ENCODE results near the gene TRAPPC3. TPM values are rescaled to one million over a fixed set of nuclear protein-coding genes. Genes with fewer than 3 reads are reported as not detected.
A peak's percentile ranks its signal among the peaks of the same experiment; 100 is the strongest.

Gene TRAPPC3
- total and polyA plus RNA-seq, 9 of the 15 experiments (the other 6 are each of a cell fraction or from before 2014, with no cell fraction given): 20.6 to 141 (median 112) TPM

DNA sequence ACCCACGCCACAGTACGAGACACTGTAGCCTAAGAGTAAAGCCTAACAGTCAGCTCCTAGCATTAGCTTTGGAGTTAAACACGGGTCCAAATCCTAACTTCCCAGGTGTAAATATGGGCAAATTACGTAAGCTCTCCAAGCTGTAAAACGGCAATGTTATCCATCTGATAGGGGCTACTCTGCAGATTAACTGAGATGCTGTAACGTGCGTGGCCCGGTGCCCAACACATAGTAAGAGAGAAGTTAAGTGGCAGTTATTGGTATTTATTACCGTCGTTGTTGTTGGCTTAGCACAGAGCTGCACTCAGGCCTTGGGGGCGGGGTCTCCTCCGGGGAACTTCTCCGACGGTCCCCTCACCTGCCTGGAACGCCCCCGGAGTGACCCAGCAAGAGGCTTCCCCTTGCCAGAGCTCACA, 457 bp downstream of the TRAPPC3 start (continued):
- TF ChIP-seq, protein P1, sequence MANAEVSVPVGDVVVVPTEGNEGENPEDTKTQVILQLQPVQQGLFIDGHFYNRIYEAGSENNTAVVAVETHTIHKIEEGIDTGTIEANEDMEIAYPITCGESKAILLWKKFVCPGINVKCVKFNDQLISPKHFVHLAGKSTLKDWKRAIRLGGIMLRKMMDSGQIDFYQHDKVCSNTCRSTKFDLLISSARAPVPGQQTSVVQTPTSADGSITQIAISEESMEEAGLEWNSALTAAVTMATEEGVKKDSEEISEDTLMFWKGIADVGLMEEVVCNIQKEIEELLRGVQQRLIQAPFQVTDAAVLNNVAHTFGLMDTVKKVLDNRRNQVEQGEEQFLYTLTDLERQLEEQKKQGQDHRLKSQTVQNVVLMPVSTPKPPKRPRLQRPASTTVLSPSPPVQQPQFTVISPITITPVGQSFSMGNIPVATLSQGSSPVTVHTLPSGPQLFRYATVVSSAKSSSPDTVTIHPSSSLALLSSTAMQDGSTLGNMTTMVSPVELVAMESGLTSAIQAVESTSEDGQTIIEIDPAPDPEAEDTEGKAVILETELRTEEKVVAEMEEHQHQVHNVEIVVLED (CRISPR knock-in tag; IDR thresholded peaks at IDR 0.05): no peak
- TF ChIP-seq ZC3H4 (CRISPR knock-in tag; IDR thresholded peaks at IDR 0.05; ENCODE audit: borderline replicate concordance): peak; percentile 43; the same call in 1 of the 2 replicates
- no peak for TF ChIP-seq SETDB1 (IDR thresholded peaks at IDR 0.05; ENCODE audit: low read length)
- no peak for TF ChIP-seq ZNF12 (CRISPR knock-in tag; IDR thresholded peaks at IDR 0.05)
- TF ChIP-seq CBX5 (IDR thresholded peaks at IDR 0.05; ENCODE audit: borderline replicate concordance, low read depth): no peak
- TF ChIP-seq, protein P2, sequence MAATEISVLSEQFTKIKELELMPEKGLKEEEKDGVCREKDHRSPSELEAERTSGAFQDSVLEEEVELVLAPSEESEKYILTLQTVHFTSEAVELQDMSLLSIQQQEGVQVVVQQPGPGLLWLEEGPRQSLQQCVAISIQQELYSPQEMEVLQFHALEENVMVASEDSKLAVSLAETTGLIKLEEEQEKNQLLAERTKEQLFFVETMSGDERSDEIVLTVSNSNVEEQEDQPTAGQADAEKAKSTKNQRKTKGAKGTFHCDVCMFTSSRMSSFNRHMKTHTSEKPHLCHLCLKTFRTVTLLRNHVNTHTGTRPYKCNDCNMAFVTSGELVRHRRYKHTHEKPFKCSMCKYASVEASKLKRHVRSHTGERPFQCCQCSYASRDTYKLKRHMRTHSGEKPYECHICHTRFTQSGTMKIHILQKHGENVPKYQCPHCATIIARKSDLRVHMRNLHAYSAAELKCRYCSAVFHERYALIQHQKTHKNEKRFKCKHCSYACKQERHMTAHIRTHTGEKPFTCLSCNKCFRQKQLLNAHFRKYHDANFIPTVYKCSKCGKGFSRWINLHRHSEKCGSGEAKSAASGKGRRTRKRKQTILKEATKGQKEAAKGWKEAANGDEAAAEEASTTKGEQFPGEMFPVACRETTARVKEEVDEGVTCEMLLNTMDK (IDR thresholded peaks at IDR 0.05; ENCODE audit: borderline replicate concordance, insufficient read depth, low read depth, low read length, poor library complexity, severe bottlenecking): no peak
- no peak for TF ChIP-seq ELF2 (CRISPR knock-in tag; IDR thresholded peaks at IDR 0.05)
- no peak for TF ChIP-seq JUN (IDR thresholded peaks at IDR 0.05; ENCODE audit: borderline replicate concordance, low read depth, low read length)
- TF ChIP-seq JUN (CRISPR knock-in tag; IDR thresholded peaks at IDR 0.05; ENCODE audit: borderline replicate concordance): 0 out of 2 replicates have a peak, but pooled peaks have one; percentile 22
- TF ChIP-seq HDAC2 (IDR thresholded peaks at IDR 0.05): no peak
- TF ChIP-seq SIX5 (IDR thresholded peaks at IDR 0.05; ENCODE audit: borderline replicate concordance in 1 of 2, insufficient read depth in 1 of 2, low read depth in 1 of 2, low read length in 2 of 2): no peak
- TF ChIP-seq PCBP1 (IDR thresholded peaks at IDR 0.05; ENCODE audit: low read depth, low read length, poor library complexity, severe bottlenecking): no peak
- 0 out of 4 replicates have a peak, but pooled peaks of 1 of the 2 experiments have one; percentile 7 for TF ChIP-seq SIN3A (IDR thresholded peaks at IDR 0.05; ENCODE audit: borderline replicate concordance in 2 of 2, control insufficient read depth in 1 of 2, low read depth in 2 of 2, low read length in 2 of 2)
- no peak for TF ChIP-seq ZNF124 (CRISPR knock-in tag; IDR thresholded peaks at IDR 0.05)
- TF ChIP-seq, protein P3, sequence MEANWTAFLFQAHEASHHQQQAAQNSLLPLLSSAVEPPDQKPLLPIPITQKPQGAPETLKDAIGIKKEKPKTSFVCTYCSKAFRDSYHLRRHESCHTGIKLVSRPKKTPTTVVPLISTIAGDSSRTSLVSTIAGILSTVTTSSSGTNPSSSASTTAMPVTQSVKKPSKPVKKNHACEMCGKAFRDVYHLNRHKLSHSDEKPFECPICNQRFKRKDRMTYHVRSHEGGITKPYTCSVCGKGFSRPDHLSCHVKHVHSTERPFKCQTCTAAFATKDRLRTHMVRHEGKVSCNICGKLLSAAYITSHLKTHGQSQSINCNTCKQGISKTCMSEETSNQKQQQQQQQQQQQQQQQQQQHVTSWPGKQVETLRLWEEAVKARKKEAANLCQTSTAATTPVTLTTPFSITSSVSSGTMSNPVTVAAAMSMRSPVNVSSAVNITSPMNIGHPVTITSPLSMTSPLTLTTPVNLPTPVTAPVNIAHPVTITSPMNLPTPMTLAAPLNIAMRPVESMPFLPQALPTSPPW (CRISPR knock-in tag; IDR thresholded peaks at IDR 0.05): no peak
- no peak for TF ChIP-seq ZNF41 (CRISPR knock-in tag; conservative IDR thresholded peaks at IDR 0.05)
- TF ChIP-seq, protein P4, sequence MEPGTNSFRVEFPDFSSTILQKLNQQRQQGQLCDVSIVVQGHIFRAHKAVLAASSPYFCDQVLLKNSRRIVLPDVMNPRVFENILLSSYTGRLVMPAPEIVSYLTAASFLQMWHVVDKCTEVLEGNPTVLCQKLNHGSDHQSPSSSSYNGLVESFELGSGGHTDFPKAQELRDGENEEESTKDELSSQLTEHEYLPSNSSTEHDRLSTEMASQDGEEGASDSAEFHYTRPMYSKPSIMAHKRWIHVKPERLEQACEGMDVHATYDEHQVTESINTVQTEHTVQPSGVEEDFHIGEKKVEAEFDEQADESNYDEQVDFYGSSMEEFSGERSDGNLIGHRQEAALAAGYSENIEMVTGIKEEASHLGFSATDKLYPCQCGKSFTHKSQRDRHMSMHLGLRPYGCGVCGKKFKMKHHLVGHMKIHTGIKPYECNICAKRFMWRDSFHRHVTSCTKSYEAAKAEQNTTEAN (CRISPR knock-in tag; IDR thresholded peaks at IDR 0.05): no peak
- TF ChIP-seq, protein P5, sequence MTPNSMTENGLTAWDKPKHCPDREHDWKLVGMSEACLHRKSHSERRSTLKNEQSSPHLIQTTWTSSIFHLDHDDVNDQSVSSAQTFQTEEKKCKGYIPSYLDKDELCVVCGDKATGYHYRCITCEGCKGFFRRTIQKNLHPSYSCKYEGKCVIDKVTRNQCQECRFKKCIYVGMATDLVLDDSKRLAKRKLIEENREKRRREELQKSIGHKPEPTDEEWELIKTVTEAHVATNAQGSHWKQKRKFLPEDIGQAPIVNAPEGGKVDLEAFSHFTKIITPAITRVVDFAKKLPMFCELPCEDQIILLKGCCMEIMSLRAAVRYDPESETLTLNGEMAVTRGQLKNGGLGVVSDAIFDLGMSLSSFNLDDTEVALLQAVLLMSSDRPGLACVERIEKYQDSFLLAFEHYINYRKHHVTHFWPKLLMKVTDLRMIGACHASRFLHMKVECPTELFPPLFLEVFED (CRISPR knock-in tag; conservative IDR thresholded peaks at IDR 0.05): no peak

Data from K562 (cell line).